GM21576 (cell line): Measurements from ENCODE around the gene ARL11.

Experiments used
- ATAC-seq: cut with Tn5 transposase; IDR thresholded peaks from one replicate; pipeline ENCODE4 v1.9.1; 2021; ENCODE audit warnings: mild to moderate bottlenecking, moderate library complexity; ENCODE audit not compliant: unreplicated experiment

The ARL11 gene

GRCh38 chr13:49646688-49647087 lies 18.4 kb downstream of the ARL11 start:
- no peak for ATAC-seq

GRCh38 chr13:49649244-49649962 lies 21.1 kb downstream of the ARL11 start:
- ATAC-seq = no peak

- no peak for ATAC-seq
These were observed 21.6 kb downstream of the ARL11 start for GRCh38 chr13:49649963-49650312.

- ATAC-seq = no peak
These were observed 23.5 kb downstream of the ARL11 start for GRCh38 chr13:49651570-49652354.

- ATAC-seq = no peak
These were observed 24.3 kb downstream of the ARL11 start for GRCh38 chr13:49652355-49653305.

- no peak for ATAC-seq
These were observed 25.2 kb downstream of the ARL11 start for GRCh38 chr13:49653478-49653877.

- ATAC-seq = no peak
These were observed 25.7 kb downstream of the ARL11 start for GRCh38 chr13:49654011-49654410.

- no peak for ATAC-seq
These were observed 27.6 kb downstream of the ARL11 start for GRCh38 chr13:49655906-49656305.

GRCh38 chr13:49657241-49657641 lies 28.9 kb downstream of the ARL11 start:
- no peak for ATAC-seq

GRCh38 chr13:49664606-49665005 lies 36.3 kb downstream of the ARL11 start:
- no peak for ATAC-seq

- ATAC-seq = no peak
These were observed 39.5 kb downstream of the ARL11 start for GRCh38 chr13:49667773-49668172.

- no peak for ATAC-seq
These were observed 41.5 kb downstream of the ARL11 start for GRCh38 chr13:49669735-49670309.

- no peak for ATAC-seq
These were observed 42.5 kb downstream of the ARL11 start for GRCh38 chr13:49670828-49671227.

- ATAC-seq = no peak
These were observed 48.4 kb downstream of the ARL11 start for GRCh38 chr13:49676581-49677298.

GRCh38 chr13:49678191-49678914 lies 50.0 kb downstream of the ARL11 start:
- ATAC-seq = no peak

GRCh38 chr13:49679246-49679645 lies 50.9 kb downstream of the ARL11 start:
- ATAC-seq = no peak

GRCh38 chr13:49681842-49682435 lies 53.6 kb downstream of the ARL11 start:
- ATAC-seq = no peak
